ENCODE results near the gene ZNF638.

DNA sequence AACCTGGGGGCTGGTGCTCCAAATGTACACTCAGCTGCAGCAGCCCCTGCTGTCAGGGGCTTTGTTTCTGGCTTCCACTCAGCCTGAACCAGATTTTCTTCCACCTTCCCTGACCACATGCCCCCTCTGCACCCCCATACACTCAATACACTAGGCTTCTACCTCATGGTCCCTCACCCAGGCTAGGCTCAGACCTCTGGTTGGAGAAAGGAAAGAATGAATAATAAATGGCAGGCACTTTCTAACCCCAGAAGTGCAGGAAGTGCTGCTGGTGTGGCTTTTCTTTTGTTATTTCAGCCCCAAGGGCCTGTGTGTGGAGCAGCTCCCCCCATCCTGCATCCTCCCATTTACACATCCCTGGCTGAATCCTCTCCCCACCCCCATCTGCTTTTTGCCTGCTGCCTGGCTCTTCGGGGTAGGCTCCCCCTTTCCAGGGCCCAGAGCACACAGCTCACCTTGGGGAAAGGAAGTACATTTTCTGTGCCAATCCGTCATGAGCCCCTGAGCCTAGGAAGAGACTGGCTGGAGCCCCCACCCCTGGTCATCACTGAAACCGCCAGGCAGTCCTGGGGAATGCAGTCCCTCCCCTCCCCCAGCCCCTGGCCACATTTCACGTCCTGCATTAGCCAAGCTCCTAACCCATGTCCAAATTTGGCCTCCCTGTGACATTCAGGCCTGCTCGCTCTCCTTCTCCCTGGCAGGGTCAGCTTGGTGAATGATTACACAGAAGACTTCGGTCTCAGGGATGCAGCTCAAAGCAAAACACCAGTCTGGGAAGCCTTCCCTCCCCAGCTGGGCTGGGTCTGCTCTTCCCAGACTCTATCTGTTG, 124.4 kb downstream of the ZNF638 start:
- TF ChIP-seq, protein P1, sequence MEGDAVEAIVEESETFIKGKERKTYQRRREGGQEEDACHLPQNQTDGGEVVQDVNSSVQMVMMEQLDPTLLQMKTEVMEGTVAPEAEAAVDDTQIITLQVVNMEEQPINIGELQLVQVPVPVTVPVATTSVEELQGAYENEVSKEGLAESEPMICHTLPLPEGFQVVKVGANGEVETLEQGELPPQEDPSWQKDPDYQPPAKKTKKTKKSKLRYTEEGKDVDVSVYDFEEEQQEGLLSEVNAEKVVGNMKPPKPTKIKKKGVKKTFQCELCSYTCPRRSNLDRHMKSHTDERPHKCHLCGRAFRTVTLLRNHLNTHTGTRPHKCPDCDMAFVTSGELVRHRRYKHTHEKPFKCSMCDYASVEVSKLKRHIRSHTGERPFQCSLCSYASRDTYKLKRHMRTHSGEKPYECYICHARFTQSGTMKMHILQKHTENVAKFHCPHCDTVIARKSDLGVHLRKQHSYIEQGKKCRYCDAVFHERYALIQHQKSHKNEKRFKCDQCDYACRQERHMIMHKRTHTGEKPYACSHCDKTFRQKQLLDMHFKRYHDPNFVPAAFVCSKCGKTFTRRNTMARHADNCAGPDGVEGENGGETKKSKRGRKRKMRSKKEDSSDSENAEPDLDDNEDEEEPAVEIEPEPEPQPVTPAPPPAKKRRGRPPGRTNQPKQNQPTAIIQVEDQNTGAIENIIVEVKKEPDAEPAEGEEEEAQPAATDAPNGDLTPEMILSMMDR (IDR thresholded peaks at IDR 0.05; ENCODE audit: insufficient read depth, low read depth, low read length): no peak
- no peak for TF ChIP-seq EZH2 (IDR thresholded peaks at IDR 0.05; ENCODE audit: insufficient read depth, low read length)
